ENCODE measurements around the gene CUL4A. TPM values are rescaled to one million over a fixed set of nuclear protein-coding genes. Genes with fewer than 3 reads are reported as not detected.

Gene CUL4A
- total and polyA plus RNA-seq, 2 donors (not counting 3 experiments of a cell fraction or from before 2014, with no cell fraction given): 37.9 to 80.0 TPM

GRCh38 chr13:113187263-113187669, 22.1 kb upstream of the CUL4A start:
- Histone ChIP-seq H3K79me2 (ENCODE audit: control insufficient read depth, insufficient read depth, low read length) (peaks cover 19% of the 10 kb centered on the region), H3K9ac (replicated peaks; ENCODE audit: extremely low read depth, insufficient read depth, low read length) (peak overlapping the region; percentile 67), H3K27me3 (ENCODE audit: control insufficient read depth in 2 of 2, insufficient read depth in 2 of 2, low read length in 2 of 2) (no peaks in the 10 kb centered on the region), H3K9me1 (replicated peaks; ENCODE audit: control insufficient read depth, extremely low read depth, insufficient read depth, low read length) (no peaks in the 10 kb centered on the region), H3K4me2 (ENCODE audit: insufficient read depth, low read length) (peak overlapping the region; percentile 60), H3K4me3 (replicated peaks in 1 of 3; ENCODE audit: insufficient read depth in 1 of 3, low read depth in 1 of 3, low read length in 3 of 3) (peak overlapping the region in 1 of 3 experiments; percentile 29), H3K27ac (ENCODE audit: insufficient read depth, low read depth, low read length) (peak overlapping the region; percentile 89), H4K20me1 (replicated peaks; ENCODE audit: control insufficient read depth, extremely low read depth, insufficient read depth, low read length) (no peaks in the 10 kb centered on the region), H3K36me3 (ENCODE audit: control insufficient read depth in 2 of 2, extremely low read depth in 1 of 2, insufficient read depth in 2 of 2, low read length in 2 of 2) (peaks cover 5 to 13% of the 10 kb centered on the region in 2 experiments), H3K9me3 (replicated peaks; ENCODE audit: control insufficient read depth, insufficient read depth, low read length) (no peaks in the 10 kb centered on the region), H3K4me1 (ENCODE audit: control insufficient read depth, extremely low read depth, insufficient read depth, low read length) (peaks cover 49% of the 10 kb centered on the region), H2AFZ (ENCODE audit: low read depth, low read length) (no peak overlapping the region)
- CTCF ChIA-PET: interaction anchor here (1.0 to 1.4 kb wide), 5 partner anchors 9 to 244 kb away, joined by 3 to 8 read pairs (median 4); partner anchors contain the start of gene CUL4A
- no peak for TF ChIP-seq EZH2 (IDR thresholded peaks at IDR 0.05; ENCODE audit: borderline replicate concordance, low read depth, low read length, severe bottlenecking)
- TF ChIP-seq MAX (IDR thresholded peaks at IDR 0.05; ENCODE audit: insufficient read depth, insufficient read length): peak; percentile 51
- peak; percentile 81 for TF ChIP-seq POLR2AphosphoS5 (IDR thresholded peaks at IDR 0.05; ENCODE audit: insufficient read depth, low read depth, low read length)
- TF ChIP-seq FOS (IDR thresholded peaks at IDR 0.05; ENCODE audit: borderline replicate concordance, insufficient read depth, low read length): peak; percentile 99
- TF ChIP-seq MYC (IDR thresholded peaks at IDR 0.05; ENCODE audit: low read depth, low read length): no peak
- TF ChIP-seq POLR2A (IDR thresholded peaks at IDR 0.05; ENCODE audit: low read depth, low read length): peak; percentile 73
- no peak for TF ChIP-seq CTCF (IDR thresholded peaks at IDR 0.05; ENCODE audit: extremely low read depth in 1 of 2, insufficient read depth in 1 of 2, low read depth in 1 of 2, low read length in 2 of 2)
- no peak for TF ChIP-seq GATA2 (IDR thresholded peaks at IDR 0.05; ENCODE audit: insufficient read depth, insufficient read length, low read depth, low read length)
- peak; percentile 99 for TF ChIP-seq JUN (IDR thresholded peaks at IDR 0.05; ENCODE audit: borderline replicate concordance, insufficient read depth, insufficient read length, low read depth)
- BruUV-seq (replicated peaks): no TSS peak
- dilution Hi-C loops (cut with MboI; ENCODE audit: extremely low pct_ligation_motif_present, low sequenced_read_pairs) (no loop called here), intact Hi-C loops (cut with micrococcal nuclease) (loop anchor here (1.0 kb wide), 4 partner anchors 9 to 34 kb away; partner anchors contain the start of gene CUL4A)
- FAIRE-seq: peak; percentile 97
- DNase-seq (ENCODE audit: low read depth, low spot score): peak; percentile 96
- POLR2A ChIA-PET: interaction anchor here (1.7 kb wide), 1 partner anchor 21 kb away, joined by 6 read pairs; the partner anchor contains the start of genes CUL4A and PCID2

Measured in endothelial cell of umbilical vein (primary cell).